ENCODE measurements around the gene RAD51B.

Gene RAD51B

GRCh38 chr14:68470361-68470760 lies 650.8 kb downstream of the RAD51B start:
- TF ChIP-seq, protein P1, sequence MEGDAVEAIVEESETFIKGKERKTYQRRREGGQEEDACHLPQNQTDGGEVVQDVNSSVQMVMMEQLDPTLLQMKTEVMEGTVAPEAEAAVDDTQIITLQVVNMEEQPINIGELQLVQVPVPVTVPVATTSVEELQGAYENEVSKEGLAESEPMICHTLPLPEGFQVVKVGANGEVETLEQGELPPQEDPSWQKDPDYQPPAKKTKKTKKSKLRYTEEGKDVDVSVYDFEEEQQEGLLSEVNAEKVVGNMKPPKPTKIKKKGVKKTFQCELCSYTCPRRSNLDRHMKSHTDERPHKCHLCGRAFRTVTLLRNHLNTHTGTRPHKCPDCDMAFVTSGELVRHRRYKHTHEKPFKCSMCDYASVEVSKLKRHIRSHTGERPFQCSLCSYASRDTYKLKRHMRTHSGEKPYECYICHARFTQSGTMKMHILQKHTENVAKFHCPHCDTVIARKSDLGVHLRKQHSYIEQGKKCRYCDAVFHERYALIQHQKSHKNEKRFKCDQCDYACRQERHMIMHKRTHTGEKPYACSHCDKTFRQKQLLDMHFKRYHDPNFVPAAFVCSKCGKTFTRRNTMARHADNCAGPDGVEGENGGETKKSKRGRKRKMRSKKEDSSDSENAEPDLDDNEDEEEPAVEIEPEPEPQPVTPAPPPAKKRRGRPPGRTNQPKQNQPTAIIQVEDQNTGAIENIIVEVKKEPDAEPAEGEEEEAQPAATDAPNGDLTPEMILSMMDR (IDR thresholded peaks at IDR 0.05; ENCODE audit: extremely low read depth, missing control alignments): no peak
- no peak for DNase-seq (ENCODE audit: low spot score)

- TF ChIP-seq, protein P1 (IDR thresholded peaks at IDR 0.05; ENCODE audit: extremely low read depth, missing control alignments): no peak
- DNase-seq (ENCODE audit: low spot score): peak; percentile 66
Observed at GRCh38 chr14:68471029-68471963, 651.7 kb downstream of the RAD51B start.

GRCh38 chr14:68471964-68472508 lies 652.5 kb downstream of the RAD51B start:
- TF ChIP-seq, protein P1 (IDR thresholded peaks at IDR 0.05; ENCODE audit: extremely low read depth, missing control alignments): no peak

DNA sequence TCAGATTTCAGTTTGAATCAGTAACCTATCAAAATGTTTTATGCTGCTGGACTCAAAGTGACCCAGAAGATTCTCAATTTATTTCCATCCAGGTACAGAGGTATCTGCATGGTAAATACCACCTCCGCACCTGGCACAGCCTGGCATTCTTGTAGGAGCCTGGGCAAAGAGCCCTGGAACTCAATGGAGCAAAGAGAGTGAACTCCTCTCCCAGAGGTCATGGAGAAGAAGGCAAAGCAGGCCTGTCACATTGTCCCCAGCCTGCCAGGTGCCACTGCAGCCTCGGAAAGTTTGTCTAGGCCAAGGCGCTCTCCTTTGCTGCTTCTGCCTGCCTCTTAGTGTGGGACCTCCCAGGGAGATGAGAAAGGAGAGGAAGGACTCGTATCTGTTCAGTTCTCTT lies 653.5 kb downstream of the RAD51B start:
- no peak for DNase-seq (ENCODE audit: low spot score)
- TF ChIP-seq, protein P1 (IDR thresholded peaks at IDR 0.05; ENCODE audit: extremely low read depth, missing control alignments): no peak

More at GRCh38 chr14:68471964-68472508, 652.5 kb downstream of the RAD51B start:
- DNase-seq (ENCODE audit: low spot score): no peak

- no peak for DNase-seq (ENCODE audit: low spot score)
- TF ChIP-seq, protein P1 (IDR thresholded peaks at IDR 0.05; ENCODE audit: extremely low read depth, missing control alignments): no peak
Observed at GRCh38 chr14:68473794-68474193, 654.2 kb downstream of the RAD51B start.

GRCh38 chr14:68474741-68475140 lies 655.2 kb downstream of the RAD51B start:
- TF ChIP-seq, protein P1 (IDR thresholded peaks at IDR 0.05; ENCODE audit: extremely low read depth, missing control alignments): no peak
- DNase-seq (ENCODE audit: low spot score): no peak

DNA sequence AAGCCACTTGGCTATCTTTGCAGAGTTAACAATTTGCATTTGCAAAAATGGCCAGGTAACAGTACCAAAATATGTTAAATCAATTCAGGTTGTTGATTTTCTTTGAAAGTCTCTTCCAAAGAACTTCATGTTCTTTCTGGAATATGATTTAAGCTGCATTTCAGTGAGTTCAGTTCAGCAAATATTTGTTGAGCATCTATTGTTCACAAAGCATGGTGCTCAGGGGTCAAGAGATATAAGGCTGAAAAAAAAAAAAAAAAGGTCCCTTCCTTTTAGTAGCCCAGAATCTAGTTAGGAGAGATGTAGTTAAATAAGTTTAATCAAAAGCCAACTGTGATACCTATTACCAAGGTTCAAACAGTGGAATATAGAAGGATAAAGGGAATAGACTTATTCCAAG lies 656.2 kb downstream of the RAD51B start:
- no peak for DNase-seq (ENCODE audit: low spot score)
- TF ChIP-seq, protein P1 (IDR thresholded peaks at IDR 0.05; ENCODE audit: extremely low read depth, missing control alignments): no peak

Measured in GM20000 (cell line).